PC-3 (cell line): Measurements from ENCODE around the gene MAML2.

ENCODE experiments used
- EZH2phosphoT487 ChIP-seq: fragments of 300-600 bp; sonication (generic); IDR thresholded peaks from 2 replicates; pipeline ENCODE4 v1.6.1; 2018; ENCODE audit warnings: mild to moderate bottlenecking, antibody characterized with exemption, low read length, borderline replicate concordance
- TF ChIP-seq, protein P1 (sequence below): fragments of 300-600 bp; sonication (generic); conservative IDR thresholded peaks from 2 replicates; pipeline ENCODE4 v1.5.1; 2017; ENCODE audit warnings: antibody characterized with exemption, low read depth, mild to moderate bottlenecking, low read length

GRCh38 chr11:96187822-96188221 is 155.2 kb downstream of the MAML2 start:
- no peak for TF ChIP-seq EZH2phosphoT487
- TF ChIP-seq, protein P1, sequence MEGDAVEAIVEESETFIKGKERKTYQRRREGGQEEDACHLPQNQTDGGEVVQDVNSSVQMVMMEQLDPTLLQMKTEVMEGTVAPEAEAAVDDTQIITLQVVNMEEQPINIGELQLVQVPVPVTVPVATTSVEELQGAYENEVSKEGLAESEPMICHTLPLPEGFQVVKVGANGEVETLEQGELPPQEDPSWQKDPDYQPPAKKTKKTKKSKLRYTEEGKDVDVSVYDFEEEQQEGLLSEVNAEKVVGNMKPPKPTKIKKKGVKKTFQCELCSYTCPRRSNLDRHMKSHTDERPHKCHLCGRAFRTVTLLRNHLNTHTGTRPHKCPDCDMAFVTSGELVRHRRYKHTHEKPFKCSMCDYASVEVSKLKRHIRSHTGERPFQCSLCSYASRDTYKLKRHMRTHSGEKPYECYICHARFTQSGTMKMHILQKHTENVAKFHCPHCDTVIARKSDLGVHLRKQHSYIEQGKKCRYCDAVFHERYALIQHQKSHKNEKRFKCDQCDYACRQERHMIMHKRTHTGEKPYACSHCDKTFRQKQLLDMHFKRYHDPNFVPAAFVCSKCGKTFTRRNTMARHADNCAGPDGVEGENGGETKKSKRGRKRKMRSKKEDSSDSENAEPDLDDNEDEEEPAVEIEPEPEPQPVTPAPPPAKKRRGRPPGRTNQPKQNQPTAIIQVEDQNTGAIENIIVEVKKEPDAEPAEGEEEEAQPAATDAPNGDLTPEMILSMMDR, result no peak
